Measurements from ENCODE around the gene TNFAIP2. TPM values are rescaled to one million over a fixed set of nuclear protein-coding genes. Genes with fewer than 3 reads are reported as not detected.
A peak's percentile ranks its signal among the peaks of the same experiment; 100 is the strongest.

The TNFAIP2 gene
- total RNA-seq, 3 donors from 2014 or later = 43.6 to 76.5 (median 60.0) TPM

DNA sequence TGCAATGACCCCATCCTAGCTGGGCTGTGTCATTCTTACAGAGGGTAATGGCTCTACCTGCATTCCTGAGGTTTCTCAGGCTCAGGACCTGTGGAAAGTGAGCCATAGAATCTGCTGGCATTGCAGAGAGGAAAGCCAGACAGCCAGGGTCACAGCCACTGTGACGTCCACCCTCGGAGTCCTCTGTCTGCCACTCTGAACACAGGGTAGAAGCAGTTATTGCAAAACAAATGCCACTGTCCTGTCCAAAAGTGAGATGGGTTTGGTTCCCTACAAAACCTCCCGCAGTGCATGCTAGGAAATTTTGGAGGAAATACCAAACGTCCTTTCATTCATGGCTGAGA lies 37.8 kb downstream of the TNFAIP2 start:
- no peak for TF ChIP-seq POLR2A (IDR thresholded peaks at IDR 0.05)
- no peak for TF ChIP-seq POLR2AphosphoS5 (IDR thresholded peaks at IDR 0.05)
- TF ChIP-seq, protein P1, sequence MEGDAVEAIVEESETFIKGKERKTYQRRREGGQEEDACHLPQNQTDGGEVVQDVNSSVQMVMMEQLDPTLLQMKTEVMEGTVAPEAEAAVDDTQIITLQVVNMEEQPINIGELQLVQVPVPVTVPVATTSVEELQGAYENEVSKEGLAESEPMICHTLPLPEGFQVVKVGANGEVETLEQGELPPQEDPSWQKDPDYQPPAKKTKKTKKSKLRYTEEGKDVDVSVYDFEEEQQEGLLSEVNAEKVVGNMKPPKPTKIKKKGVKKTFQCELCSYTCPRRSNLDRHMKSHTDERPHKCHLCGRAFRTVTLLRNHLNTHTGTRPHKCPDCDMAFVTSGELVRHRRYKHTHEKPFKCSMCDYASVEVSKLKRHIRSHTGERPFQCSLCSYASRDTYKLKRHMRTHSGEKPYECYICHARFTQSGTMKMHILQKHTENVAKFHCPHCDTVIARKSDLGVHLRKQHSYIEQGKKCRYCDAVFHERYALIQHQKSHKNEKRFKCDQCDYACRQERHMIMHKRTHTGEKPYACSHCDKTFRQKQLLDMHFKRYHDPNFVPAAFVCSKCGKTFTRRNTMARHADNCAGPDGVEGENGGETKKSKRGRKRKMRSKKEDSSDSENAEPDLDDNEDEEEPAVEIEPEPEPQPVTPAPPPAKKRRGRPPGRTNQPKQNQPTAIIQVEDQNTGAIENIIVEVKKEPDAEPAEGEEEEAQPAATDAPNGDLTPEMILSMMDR (IDR thresholded peaks at IDR 0.05) = no peak
- Histone ChIP-seq H3K4me1 (peaks cover 0 to 13% of the 10 kb centered on the region in 2 donors), H3K36me3 (no peaks in the 10 kb centered on the region), H3K4me3 (no peak overlapping the region), H3K27ac (peak overlapping the region in 1 of 2 donors; percentile 17), H3K27me3 (no peaks in the 10 kb centered on the region), H3K9me3 (no peaks in the 10 kb centered on the region)
- intact Hi-C loops (cut with DNase I; ENCODE audit: low total_unique reads) = no loop called here
- DNase-seq (ENCODE audit: low spot score in 2 of 2) = peak in 1 of 2 donors; percentile 61

DNA sequence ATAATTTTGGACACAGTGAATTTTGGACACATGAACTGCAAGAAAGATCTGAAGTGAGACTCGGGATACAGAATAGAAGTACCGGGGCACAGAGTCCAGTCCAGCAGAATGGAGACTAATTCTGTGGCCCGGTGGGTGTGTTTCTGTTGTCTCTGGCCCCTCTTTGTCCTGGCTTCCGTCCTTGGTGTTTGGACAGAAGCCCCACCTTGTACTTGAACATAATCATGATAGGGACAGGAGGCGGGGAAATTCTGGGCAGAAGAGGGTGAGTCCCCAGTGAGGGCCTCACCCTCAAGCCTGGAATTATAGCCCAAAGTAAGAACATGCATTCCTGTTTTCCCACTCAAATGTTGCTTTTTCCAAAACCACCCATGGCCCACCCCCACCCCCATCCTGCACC lies 39.9 kb downstream of the TNFAIP2 start:
- Histone ChIP-seq H3K4me1 (peaks cover 0 to 13% of the 10 kb centered on the region in 2 donors), H3K9me3 (peaks cover 0 to 3% of the 10 kb centered on the region in 2 donors), H3K27ac (no peak overlapping the region), H3K27me3 (no peaks in the 10 kb centered on the region), H3K4me3 (no peak overlapping the region), H3K36me3 (no peaks in the 10 kb centered on the region)
- no peak for TF ChIP-seq POLR2AphosphoS5 (IDR thresholded peaks at IDR 0.05)
- TF ChIP-seq, protein P1 (IDR thresholded peaks at IDR 0.05) = no peak
- TF ChIP-seq POLR2A (IDR thresholded peaks at IDR 0.05) = no peak
- intact Hi-C loops (cut with DNase I; ENCODE audit: low total_unique reads) = no loop called here
- DNase-seq (ENCODE audit: low spot score in 2 of 2) = no peak

DNA sequence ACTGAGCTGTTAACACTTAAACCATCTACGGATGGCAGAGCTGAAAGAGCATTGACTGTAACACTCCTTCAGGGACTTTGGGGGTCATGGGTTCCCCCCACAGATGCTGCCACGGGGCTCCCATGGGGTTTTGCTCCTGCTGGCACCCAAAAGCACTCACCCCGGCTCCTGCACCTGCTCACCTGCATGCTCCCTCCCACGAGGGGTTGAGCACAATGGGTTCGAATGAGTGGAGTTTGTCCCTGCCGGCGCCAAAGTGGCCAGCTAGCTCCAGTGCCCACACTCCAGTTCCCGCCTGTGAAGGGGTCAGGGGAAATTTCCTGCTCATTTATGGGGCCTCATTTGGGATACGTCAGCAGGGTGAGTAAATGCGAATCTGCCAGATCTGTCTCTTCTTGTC lies 40.7 kb downstream of the TNFAIP2 start:
- H3K9me3 ChIP-seq = peaks cover 0 to 10% of the 10 kb centered on the region in 2 donors
- intact Hi-C loops (cut with DNase I; ENCODE audit: low total_unique reads) = no loop called here
- peaks cover 0 to 13% of the 10 kb centered on the region in 2 donors for H3K4me1 ChIP-seq
- TF ChIP-seq, protein P1 (IDR thresholded peaks at IDR 0.05) = no peak
- TF ChIP-seq POLR2A (IDR thresholded peaks at IDR 0.05) = no peak
- TF ChIP-seq POLR2AphosphoS5 (IDR thresholded peaks at IDR 0.05) = no peak
- no peaks in the 10 kb centered on the region for H3K27me3 ChIP-seq
- H3K4me3 ChIP-seq = no peak overlapping the region
- no peak for DNase-seq (ENCODE audit: low spot score in 2 of 2)
- H3K27ac ChIP-seq = no peak overlapping the region
- H3K36me3 ChIP-seq = no peaks in the 10 kb centered on the region

DNA sequence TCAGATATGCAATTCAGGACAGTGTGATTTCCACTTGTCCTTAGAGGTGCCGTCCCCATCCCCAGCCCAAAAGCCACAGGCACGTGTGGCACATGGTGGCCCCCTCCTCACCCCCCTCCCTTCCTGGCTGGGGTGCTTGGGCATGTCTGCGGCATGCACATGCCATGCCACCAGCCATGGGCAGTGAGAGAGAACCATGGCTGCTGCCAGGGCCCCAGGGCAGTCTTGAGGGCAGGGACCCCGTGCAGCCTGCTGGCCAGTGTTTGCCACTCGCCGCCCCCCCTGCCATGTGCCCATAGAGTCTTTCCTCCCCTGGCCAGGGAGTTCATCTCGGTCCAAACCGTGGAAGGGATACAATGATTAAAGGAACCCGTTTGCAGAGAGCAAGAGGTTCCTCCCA lies 41.5 kb downstream of the TNFAIP2 start:
- Histone ChIP-seq H3K27me3 (no peaks in the 10 kb centered on the region), H3K4me1 (peaks cover 0 to 13% of the 10 kb centered on the region in 2 donors), H3K36me3 (no peaks in the 10 kb centered on the region), H3K27ac (no peak overlapping the region), H3K9me3 (peaks cover 2 to 13% of the 10 kb centered on the region in 2 donors), H3K4me3 (no peak overlapping the region)
- no peak for TF ChIP-seq POLR2A (IDR thresholded peaks at IDR 0.05)
- TF ChIP-seq, protein P1 (IDR thresholded peaks at IDR 0.05) = no peak
- no peak for TF ChIP-seq POLR2AphosphoS5 (IDR thresholded peaks at IDR 0.05)
- no peak for DNase-seq (ENCODE audit: low spot score in 2 of 2)
- intact Hi-C loops (cut with DNase I; ENCODE audit: low total_unique reads) = no loop called here

DNA sequence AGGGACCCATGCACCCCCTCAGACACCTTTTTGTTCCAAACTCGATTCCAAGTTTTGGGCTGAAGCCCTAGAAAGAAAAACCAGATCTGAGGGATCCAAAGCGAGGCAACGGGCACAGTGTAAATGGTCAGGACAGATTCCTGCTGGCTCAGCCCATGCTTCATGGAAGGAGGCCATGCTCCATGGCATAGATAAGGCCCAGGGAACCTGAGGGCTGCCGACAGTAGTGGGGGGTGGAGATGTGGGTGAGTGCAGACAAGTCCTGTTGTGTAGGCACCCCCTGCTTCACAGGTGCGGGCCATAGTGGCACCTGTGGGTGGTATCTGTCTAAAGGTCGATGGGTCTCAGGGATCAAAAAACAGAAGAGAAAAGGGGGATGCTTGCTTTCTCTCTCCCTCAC lies 42.1 kb downstream of the TNFAIP2 start:
- Histone ChIP-seq H3K9me3 (peaks cover 7 to 18% of the 10 kb centered on the region in 2 donors), H3K27me3 (no peaks in the 10 kb centered on the region), H3K36me3 (no peaks in the 10 kb centered on the region), H3K4me1 (peaks cover 0 to 13% of the 10 kb centered on the region in 2 donors), H3K4me3 (no peak overlapping the region), H3K27ac (no peak overlapping the region)
- DNase-seq (ENCODE audit: low spot score in 2 of 2) = no peak
- intact Hi-C loops (cut with DNase I; ENCODE audit: low total_unique reads) = no loop called here
- TF ChIP-seq, protein P1 (IDR thresholded peaks at IDR 0.05) = no peak
- TF ChIP-seq POLR2AphosphoS5 (IDR thresholded peaks at IDR 0.05) = no peak
- TF ChIP-seq POLR2A (IDR thresholded peaks at IDR 0.05) = no peak

All from breast epithelium (tissue), 4 donors.